Measurements from ENCODE around the gene EEA1.

Gene EEA1

GRCh38 chr12:92943482-92944250 is 14.6 kb upstream of the EEA1 start:
- TF ChIP-seq CTCF (IDR thresholded peaks at IDR 0.05; ENCODE audit: insufficient read depth, low read length, poor library complexity, severe bottlenecking) (no peak), EZH2phosphoT487 (conservative IDR thresholded peaks at IDR 0.05; ENCODE audit: low read length) (no peak)
- Histone ChIP-seq H3K4me2 (ENCODE audit: low read depth, low read length, poor library complexity, severe bottlenecking) (no peak overlapping the region), H3K27ac (ENCODE audit: low read depth, low read length) (no peak overlapping the region)

GRCh38 chr12:92942905-92943304 is 13.8 kb upstream of the EEA1 start:
- Histone ChIP-seq H3K9ac (ENCODE audit: low read length) (no peak overlapping the region), H3K79me2 (ENCODE audit: insufficient read depth, low read length) (no peaks in the 10 kb centered on the region), H3K4me2 (ENCODE audit: low read depth, low read length, poor library complexity, severe bottlenecking) (no peak overlapping the region), H2AFZ (ENCODE audit: low read depth, low read length, severe bottlenecking) (no peak overlapping the region), H3K27ac (ENCODE audit: low read depth, low read length) (no peak overlapping the region), H3K9me2 (replicated peaks; ENCODE audit: insufficient read depth, low read length) (no peaks in the 10 kb centered on the region), H3K36me3 (ENCODE audit: low read length) (no peaks in the 10 kb centered on the region), H3K9me3 (ENCODE audit: insufficient read depth, low read length) (no peaks in the 10 kb centered on the region), H3K27me3 (ENCODE audit: low read length) (no peaks in the 10 kb centered on the region), H3F3A (ENCODE audit: insufficient read depth) (no peaks in the 10 kb centered on the region), H3K4me3 (ENCODE audit: insufficient read depth, low read length, poor library complexity, severe bottlenecking) (no peak overlapping the region), H4K20me1 (ENCODE audit: low read depth, low read length) (no peaks in the 10 kb centered on the region)
- no peak for TF ChIP-seq EZH2phosphoT487 (conservative IDR thresholded peaks at IDR 0.05; ENCODE audit: low read length)
- no peak for TF ChIP-seq CTCF (IDR thresholded peaks at IDR 0.05; ENCODE audit: insufficient read depth, low read length, poor library complexity, severe bottlenecking)

More at GRCh38 chr12:92943482-92944250, 14.6 kb upstream of the EEA1 start:
- H3K79me2 ChIP-seq (ENCODE audit: insufficient read depth, low read length) = no peaks in the 10 kb centered on the region
- H3K9me2 ChIP-seq (replicated peaks; ENCODE audit: insufficient read depth, low read length) = no peaks in the 10 kb centered on the region
- no peaks in the 10 kb centered on the region for H3K9me3 ChIP-seq (ENCODE audit: insufficient read depth, low read length)
- no peaks in the 10 kb centered on the region for H4K20me1 ChIP-seq (ENCODE audit: low read depth, low read length)
- H3K27me3 ChIP-seq (ENCODE audit: low read length) = no peaks in the 10 kb centered on the region
- H2AFZ ChIP-seq (ENCODE audit: low read depth, low read length, severe bottlenecking) = no peak overlapping the region
- no peaks in the 10 kb centered on the region for H3K36me3 ChIP-seq (ENCODE audit: low read length)
- no peak overlapping the region for H3K9ac ChIP-seq (ENCODE audit: low read length)
- no peaks in the 10 kb centered on the region for H3F3A ChIP-seq (ENCODE audit: insufficient read depth)
- H3K4me3 ChIP-seq (ENCODE audit: insufficient read depth, low read length, poor library complexity, severe bottlenecking) = no peak overlapping the region

GRCh38 chr12:92939116-92939515 is 10.0 kb upstream of the EEA1 start:
- no peak overlapping the region for H3K4me2 ChIP-seq (ENCODE audit: low read depth, low read length, poor library complexity, severe bottlenecking)
- H3K36me3 ChIP-seq (ENCODE audit: low read length) = no peaks in the 10 kb centered on the region
- no peaks in the 10 kb centered on the region for H4K20me1 ChIP-seq (ENCODE audit: low read depth, low read length)
- H2AFZ ChIP-seq (ENCODE audit: low read depth, low read length, severe bottlenecking) = no peak overlapping the region
- H3K4me3 ChIP-seq (ENCODE audit: insufficient read depth, low read length, poor library complexity, severe bottlenecking) = no peak overlapping the region
- no peak overlapping the region for H3K9ac ChIP-seq (ENCODE audit: low read length)
- H3F3A ChIP-seq (ENCODE audit: insufficient read depth) = no peaks in the 10 kb centered on the region
- TF ChIP-seq EZH2phosphoT487 (conservative IDR thresholded peaks at IDR 0.05; ENCODE audit: low read length) (no peak), CTCF (IDR thresholded peaks at IDR 0.05; ENCODE audit: insufficient read depth, low read length, poor library complexity, severe bottlenecking) (no peak)
- H3K27ac ChIP-seq (ENCODE audit: low read depth, low read length) = no peak overlapping the region
- H3K79me2 ChIP-seq (ENCODE audit: insufficient read depth, low read length) = no peaks in the 10 kb centered on the region
- H3K27me3 ChIP-seq (ENCODE audit: low read length) = no peaks in the 10 kb centered on the region
- no peaks in the 10 kb centered on the region for H3K9me3 ChIP-seq (ENCODE audit: insufficient read depth, low read length)
- H3K9me2 ChIP-seq (replicated peaks; ENCODE audit: insufficient read depth, low read length) = no peaks in the 10 kb centered on the region
